RPMI8226 (cell line): ENCODE results near the gene LAMA5.

Source experiments
- DNase-seq: peaks from one replicate; pipeline ENCODE4 v3.0.0-alpha.2; 2015

Gene LAMA5

GRCh38 chr20:62313021-62313420, 54.1 kb downstream of the LAMA5 start:
- no peak for DNase-seq

GRCh38 chr20:62312662-62312977, 54.5 kb downstream of the LAMA5 start:
- DNase-seq = no peak

- no peak for DNase-seq
Observed at GRCh38 chr20:62311832-62312661, 55.1 kb downstream of the LAMA5 start.

GRCh38 chr20:62311150-62311549, 56.0 kb downstream of the LAMA5 start:
- no peak for DNase-seq

- DNase-seq = no peak
Observed at GRCh38 chr20:62310757-62311121, 56.4 kb downstream of the LAMA5 start.

GRCh38 chr20:62309947-62310756, 57.0 kb downstream of the LAMA5 start:
- DNase-seq = no peak

GRCh38 chr20:62309198-62309944, 57.7 kb downstream of the LAMA5 start:
- no peak for DNase-seq

- no peak for DNase-seq
Observed at GRCh38 chr20:62308102-62308822, 58.9 kb downstream of the LAMA5 start.

- no peak for DNase-seq
Observed at GRCh38 chr20:62307226-62308101, 59.6 kb downstream of the LAMA5 start.

GRCh38 chr20:62306414-62307187, 60.5 kb downstream of the LAMA5 start:
- DNase-seq = no peak

GRCh38 chr20:62305765-62306413, 61.2 kb downstream of the LAMA5 start:
- no peak for DNase-seq

GRCh38 chr20:62305149-62305764, 61.9 kb downstream of the LAMA5 start:
- DNase-seq = peak; percentile 32

GRCh38 chr20:62304331-62305148, 62.6 kb downstream of the LAMA5 start:
- no peak for DNase-seq

GRCh38 chr20:62303340-62304226, 63.5 kb downstream of the LAMA5 start:
- peak; percentile 32 for DNase-seq

- DNase-seq = no peak
Observed at GRCh38 chr20:62303062-62303339, 64.1 kb downstream of the LAMA5 start.

GRCh38 chr20:62302341-62303061, 64.6 kb downstream of the LAMA5 start, which contains the start of gene ADRM1:
Gene ADRM1 (plus strand): TSS chr20:62302997. CDS start chr20:62303569, 572 bp downstream.
- DNase-seq = peak; percentile 97

GRCh38 chr20:62301773-62302340, 65.3 kb downstream of the LAMA5 start:
- peak; percentile 96 for DNase-seq
